GM12878 (cell line): ENCODE data around the gene LPCAT3. TPM values are rescaled to one million over a fixed set of nuclear protein-coding genes. Genes with fewer than 3 reads are reported as not detected.

Experiments used
- ATAC-seq: fragments of 200-7000 bp; cut with Tn5 transposase; 3 replicates; pipeline ENCODE4 v1.9.1; 2020; ENCODE audit warnings: mild to moderate bottlenecking, moderate library complexity
- BruUV-seq: library from RNA; stranded (reverse); fragments of 400-500 nt; replicated peaks from 2 replicates; lab custom pipeline; 2021; lab: Mats Ljungman, UMichigan
- CTCF ChIA-PET: fragments of 300-600 bp; sonication (Branson Sonifier 250); formaldehyde crosslinking; extraction: SDS; loops from one replicate; lab custom pipeline; 2021; ENCODE audit warnings: inconsistent platforms; lab: Yijun Ruan, JAX
- POLR2A ChIA-PET: fragments of 350-600 bp; formaldehyde crosslinking; extraction: SDS; loops from one replicate; lab custom pipeline; 2021; ENCODE audit warnings: inconsistent platforms; lab: Charles Lee
- RAD21 ChIA-PET: fragments of 300-600 bp; sonication (Branson Sonifier 250); formaldehyde crosslinking; loops from one replicate; lab custom pipeline; 2023; ENCODE audit warnings: antibody characterized with exemption; ENCODE audit not compliant: unreplicated experiment; lab: Charles Lee
- SMC1A ChIA-PET: fragments of 300-600 bp; sonication (Branson Sonifier 250); formaldehyde crosslinking; loops from one replicate; lab custom pipeline; 2023; ENCODE audit not compliant: unreplicated experiment, uncharacterized antibody; lab: Charles Lee
- DNase-seq: peaks from one replicate; pipeline ENCODE4 v3.0.0-alpha.2; 2011; ENCODE audit warnings: low read depth, low spot score
- FAIRE-seq: peaks from 3 replicates; lab custom pipeline; 2011; peaks lifted over from hg19 to GRCh38; lab: Jason Lieb, UNC
- H2AFZ ChIP-seq: 2 replicates; pipeline ENCODE4 v1.6.0; 2011; ENCODE audit warnings: low read depth, low read length, control low read depth; ENCODE audit not compliant: control insufficient read depth
- H3K27ac ChIP-seq: 2 replicates; pipeline ENCODE4 v1.5.1; 2011; ENCODE audit warnings: control low read depth; ENCODE audit not compliant: control insufficient read depth, insufficient read depth
- H3K27me3 ChIP-seq, 2 experiments: replicated peaks in 1 of 2; 2 replicates each; pipeline versions ENCODE4 v1.6.0 to v1.6.1; 2011; ENCODE audit warnings: low read length in 1 of 2; ENCODE audit not compliant: control insufficient read depth in 2 of 2, insufficient read depth in 2 of 2
- H3K36me3 ChIP-seq, 2 experiments: 2 replicates each; pipeline ENCODE4 v1.5.1; 2011; ENCODE audit warnings: low read length in 1 of 2; ENCODE audit not compliant: control insufficient read depth in 2 of 2, insufficient read depth in 2 of 2
- H3K4me1 ChIP-seq: 2 replicates; pipeline ENCODE4 v1.6.1; 2011; ENCODE audit warnings: mild to moderate bottlenecking, low read length, moderate library complexity, mixed read lengths; ENCODE audit not compliant: control insufficient read depth, insufficient read depth
- H3K4me2 ChIP-seq: 2 replicates; pipeline ENCODE4 v1.6.0; 2011; ENCODE audit warnings: control low read depth; ENCODE audit not compliant: control insufficient read depth, insufficient read depth
- H3K4me3 ChIP-seq: fragments of 200-600 bp; sonication (generic); 2 replicates; pipeline ENCODE4 v1.5.1; 2016
- H3K79me2 ChIP-seq: 2 replicates; pipeline ENCODE4 v1.6.0; 2011; ENCODE audit warnings: low read length; ENCODE audit not compliant: control insufficient read depth, insufficient read depth
- H3K9ac ChIP-seq: 2 replicates; pipeline ENCODE4 v1.8.0; 2011; ENCODE audit warnings: low read length, control low read depth, mixed read lengths; ENCODE audit not compliant: control insufficient read depth, insufficient read depth
- H3K9me3 ChIP-seq: replicated peaks from 3 replicates; pipeline ENCODE4 v1.5.1; 2011; ENCODE audit warnings: mild to moderate bottlenecking, low read length; ENCODE audit not compliant: control insufficient read depth, insufficient read depth
- H4K20me1 ChIP-seq: 2 replicates; pipeline ENCODE4 v1.6.0; 2011; ENCODE audit not compliant: control insufficient read depth, insufficient read depth
- ATF2 ChIP-seq: IDR thresholded peaks from 2 replicates; pipeline ENCODE4 v1.6.1; 2012; ENCODE audit warnings: low read length, inconsistent platforms
- ATF7 ChIP-seq: fragments of 450-650 bp; IDR thresholded peaks from 2 replicates; pipeline ENCODE4 v1.6.1; 2016; ENCODE audit warnings: low read depth, mild to moderate bottlenecking
- KDM1A ChIP-seq: fragments of 200-600 bp; sonication (generic); IDR thresholded peaks from 2 replicates; pipeline ENCODE4 v1.6.1; 2016; ENCODE audit warnings: borderline replicate concordance
- MEF2B ChIP-seq: fragments of 450-650 bp; IDR thresholded peaks from 2 replicates; pipeline ENCODE4 v1.6.1; 2018; ENCODE audit warnings: mild to moderate bottlenecking, moderate library complexity; ENCODE audit not compliant: partially characterized antibody, poor library complexity, severe bottlenecking
- NR2F1 ChIP-seq: fragments of 450-650 bp; conservative IDR thresholded peaks from 2 replicates; pipeline ENCODE4 v1.6.1; 2017; ENCODE audit warnings: mild to moderate bottlenecking
- SREBF2 ChIP-seq: IDR thresholded peaks from 2 replicates; pipeline ENCODE4 v1.6.1; 2012; ENCODE audit warnings: mild to moderate bottlenecking, low read length
- WGBS: methylation state at CpG from one replicate; pipeline ENCODE4 v1.1.6; 2016; ENCODE audit warnings: low lambda C conversion rate; ENCODE audit not compliant: insufficient replicate concordance, insufficient coverage; ENCODE audit errors: missing lambda C conversion rate; 5-methylcytosine and 5-hydroxymethylcytosine counted together
- in situ Hi-C: fragments of 300-500 bp; cut with MboI; formaldehyde crosslinking; loops from 9 replicates; pipeline ENCODE4 v1.14.3; 2018; ENCODE audit warnings: mixed read lengths
- intact Hi-C: fragments of 100-400 bp; cut with micrococcal nuclease; formaldehyde crosslinking; loops from one replicate; pipeline ENCODE4 v1.14.2; 2022; ENCODE audit not compliant: unreplicated experiment
- polyA plus RNA-seq, 11 experiments: library from polyadenylated mRNA; depleted of rRNA in 4 of 11; unstranded in 6 of 11; stranded (reverse) in 5 of 11; fragments of >200 nt; fragmentation: Nextera tagmentation in 4 of 11; fragmentation: Illumina TruSeq in 1 of 11; extraction: Ambion mirVana in 4 of 11; extraction: Trizol in 1 of 11; gene quantifications; 1 replicate in 1 of 11; 2 replicates in 10 of 11; pipeline versions ENCODE4 v1.2.1 to v1.2.3, GENCODE V29; 2011 to 2016; ENCODE audit warnings: inconsistent platforms in 2 of 11, missing spikeins in 2 of 11, low read depth in 1 of 11
- total RNA-seq, 4 experiments: library from RNA; depleted of rRNA in 3 of 4; stranded (reverse); fragments of >200 nt in 3 of 4; fragmentation: Illumina TruSeq in 1 of 4; extraction: Trizol in 1 of 4; gene quantifications; 2 replicates each; pipeline versions ENCODE4 v1.2.1 to v1.2.3, GENCODE V29; 2013 to 2021

Gene LPCAT3
- total and polyA plus RNA-seq, 10 of the 15 experiments (the other 5 are each of a cell fraction or from before 2014, with no cell fraction given) = 2.6 to 48.3 (median 23.0) TPM

GRCh38 chr12:7065073-7065623, 46.9 kb upstream of the LPCAT3 start:
- 40% methylated on average over 7 of the region's 7 CpGs for WGBS
- no peaks in the 10 kb centered on the region; the same call in 1 of the 2 replicates for H4K20me1 ChIP-seq
- no peak overlapping the region for H2AFZ ChIP-seq
- FAIRE-seq = no peak
- no peak for ATAC-seq
- intact Hi-C loops = no loop called here
- TF ChIP-seq KDM1A (no peak), ATF2 (no peak)
- no peak for DNase-seq
- H3K36me3 ChIP-seq = no peaks in the 10 kb centered on the region
- no peaks in the 10 kb centered on the region for H3K9me3 ChIP-seq
- in situ Hi-C loops = no loop called here
- H3K27ac ChIP-seq = no peak overlapping the region
- no TSS peak for BruUV-seq
- peaks cover 0 to 3% of the 10 kb centered on the region in 2 experiments; a peak in 2 of 4 replicates for H3K27me3 ChIP-seq
- ChIA-PET POLR2A (no interaction called here), CTCF (interaction anchor here (0.7 to 0.8 kb wide), 2 partner anchors 11 to 76 kb away, joined by 3 read pairs; no protein-coding TSS in a partner anchor), SMC1A (no interaction called here), RAD21 (no interaction called here)
- H3K4me2 ChIP-seq = no peak overlapping the region
- no peaks in the 10 kb centered on the region for H3K4me1 ChIP-seq
- no peaks in the 10 kb centered on the region for H3K79me2 ChIP-seq
- H3K9ac ChIP-seq = no peak overlapping the region
- H3K4me3 ChIP-seq = no peak overlapping the region

- Histone ChIP-seq H3K9me3 (no peaks in the 10 kb centered on the region), H3K36me3 (no peaks in the 10 kb centered on the region), H3K27ac (no peak overlapping the region), H3K4me2 (no peak overlapping the region), H2AFZ (no peak overlapping the region), H3K27me3 (peaks cover 0 to 4% of the 10 kb centered on the region in 2 experiments; a peak in 2 of 4 replicates), H4K20me1 (no peaks in the 10 kb centered on the region; the same call in 1 of the 2 replicates), H3K9ac (no peak overlapping the region), H3K79me2 (no peaks in the 10 kb centered on the region), H3K4me3 (no peak overlapping the region), H3K4me1 (no peaks in the 10 kb centered on the region)
- FAIRE-seq = no peak
- intact Hi-C loops (no loop called here), in situ Hi-C loops (no loop called here)
- peak; percentile 45; the same call in 2 of the 3 replicates for ATAC-seq
- TF ChIP-seq SREBF2 (no peak), ATF7 (0 out of 2 replicates have a peak, but pooled peaks have one; percentile 10), MEF2B (peak; percentile 85), NR2F1 (0 out of 2 replicates have a peak, but pooled peaks have one; percentile 31)
- CTCF ChIA-PET = no interaction called here
- POLR2A ChIA-PET = no interaction called here
- BruUV-seq = no TSS peak
- RAD21 ChIA-PET = no interaction called here
- SMC1A ChIA-PET = no interaction called here
- 43% methylated on average over 3 of the region's 3 CpGs for WGBS
- no peak for DNase-seq
Observed at GRCh38 chr12:7064516-7064915, 46.2 kb upstream of the LPCAT3 start.
